GM18517 (cell line): ENCODE data around the gene OMG.
"Not testable (repeated sequence)": the region's sequence is repeated elsewhere in the genome, so short reads cannot be mapped to it uniquely, and the experiment has no call there.

Experiments used
- ATAC-seq: cut with Tn5 transposase; IDR thresholded peaks from one replicate; pipeline ENCODE4 v1.9.1; 2021; ENCODE audit warnings: mild to moderate bottlenecking, moderate library complexity; ENCODE audit not compliant: unreplicated experiment

OMG gene

GRCh38 chr17:31309556-31309955 lies 12.5 kb upstream of the OMG start:
- peak; percentile 39 for ATAC-seq

- ATAC-seq: no peak
These were observed 11.6 kb upstream of the OMG start for GRCh38 chr17:31308372-31309334.

GRCh38 chr17:31307640-31308039 lies 10.6 kb upstream of the OMG start:
- no peak for ATAC-seq

GRCh38 chr17:31299624-31300023 lies 2.6 kb upstream of the OMG start:
- no peak for ATAC-seq

- ATAC-seq: no peak
These were observed 897 bp downstream of the OMG start for GRCh38 chr17:31296142-31296541.

- no peak for ATAC-seq
These were observed 1.6 kb downstream of the OMG start for GRCh38 chr17:31295489-31295871.

GRCh38 chr17:31294820-31295488 lies 2.1 kb downstream of the OMG start:
- ATAC-seq: no peak

- no peak for ATAC-seq
These were observed 2.8 kb downstream of the OMG start for GRCh38 chr17:31294231-31294630.

- ATAC-seq: no peak
These were observed 3.5 kb downstream of the OMG start for GRCh38 chr17:31293581-31293980.

GRCh38 chr17:31291820-31292219 lies 5.2 kb downstream of the OMG start:
- no peak for ATAC-seq

GRCh38 chr17:31289790-31290189 lies 7.2 kb downstream of the OMG start:
- no peak for ATAC-seq

- ATAC-seq: not testable (repeated sequence)
These were observed 9.1 kb downstream of the OMG start for GRCh38 chr17:31287932-31288331.

GRCh38 chr17:31286587-31286986 lies 10.5 kb downstream of the OMG start:
- no peak for ATAC-seq

GRCh38 chr17:31283841-31284240 lies 13.2 kb downstream of the OMG start:
- ATAC-seq: no peak

GRCh38 chr17:31281061-31281460 lies 16.0 kb downstream of the OMG start:
- no peak for ATAC-seq

- no peak for ATAC-seq
These were observed 17.6 kb downstream of the OMG start for GRCh38 chr17:31279401-31279800.

GRCh38 chr17:31275116-31275515 lies 21.9 kb downstream of the OMG start:
- ATAC-seq: no peak

GRCh38 chr17:31274252-31274651 lies 22.8 kb downstream of the OMG start:
- ATAC-seq: no peak

GRCh38 chr17:31273516-31273915 lies 23.5 kb downstream of the OMG start:
- no peak for ATAC-seq

- ATAC-seq: no peak
These were observed 24.2 kb downstream of the OMG start for GRCh38 chr17:31272803-31273202.

- no peak for ATAC-seq
These were observed 24.8 kb downstream of the OMG start for GRCh38 chr17:31272236-31272635.

- ATAC-seq: no peak
These were observed 27.5 kb downstream of the OMG start for GRCh38 chr17:31269578-31269983.
